ENCODE data around the gene LRP8.

The LRP8 gene

DNA sequence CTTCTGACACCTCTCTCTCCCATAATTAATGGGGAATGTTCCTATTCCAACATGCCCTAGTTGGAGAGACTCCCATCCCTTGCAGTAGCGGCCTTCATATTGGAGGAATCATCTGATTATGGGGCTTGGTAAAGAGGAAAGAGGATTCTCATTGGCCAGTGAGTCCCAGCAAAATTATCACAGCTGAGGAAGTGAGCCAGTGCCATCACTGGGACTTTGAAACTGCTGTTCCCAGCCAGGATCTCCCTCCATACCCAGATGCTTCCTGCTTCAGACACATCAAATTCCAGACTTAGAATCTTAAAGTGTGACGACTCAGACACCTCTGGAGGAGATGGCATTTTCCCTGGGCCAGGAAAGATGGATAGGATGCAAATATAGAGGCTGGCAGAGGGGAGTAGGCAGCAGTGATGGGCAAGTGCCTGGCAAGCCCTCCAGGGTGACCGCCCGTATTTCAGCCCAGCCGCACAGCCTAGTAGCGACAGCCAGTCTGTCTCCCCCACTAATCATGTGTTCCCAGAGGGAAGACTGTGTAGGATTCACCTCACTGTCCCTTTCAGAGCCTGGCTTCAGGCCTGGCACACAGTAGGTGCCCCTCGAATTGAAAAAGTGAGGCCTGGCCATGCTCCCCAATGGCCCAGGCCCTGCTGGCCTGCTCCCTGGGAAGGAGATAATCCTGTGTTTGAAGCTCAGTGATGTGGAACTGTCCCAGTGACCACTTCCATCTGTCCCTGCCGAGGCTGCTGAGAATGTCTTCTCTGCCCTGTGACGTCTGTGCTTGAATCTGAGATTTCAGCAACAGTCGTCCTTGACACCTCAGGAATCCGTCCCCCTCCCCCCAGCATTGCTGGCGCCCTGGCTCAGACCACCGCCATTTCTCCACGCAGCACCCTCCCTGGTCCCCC, 48.3 kb downstream of the LRP8 start:
- DNase-seq: no peak

DNA sequence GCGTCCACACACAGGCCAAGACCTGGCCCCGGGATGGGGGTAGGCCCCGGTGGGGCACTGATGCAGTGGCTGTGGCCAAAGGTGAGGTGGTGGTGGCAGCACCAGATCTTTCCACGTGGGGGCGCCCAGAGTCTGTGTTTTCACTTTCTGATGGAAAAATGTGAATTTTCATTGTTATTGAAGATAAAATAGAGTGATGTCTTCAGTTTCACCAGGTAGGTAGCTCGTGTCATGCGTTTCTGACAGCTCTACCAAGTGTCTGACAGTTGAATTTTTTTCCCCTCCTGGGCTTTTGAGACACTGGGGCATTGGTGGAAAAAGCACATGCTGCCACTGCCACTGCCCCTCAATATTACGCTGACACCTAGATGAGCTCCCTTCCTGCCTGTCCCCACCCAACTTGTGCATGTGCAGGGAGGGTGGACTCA, 49.6 kb downstream of the LRP8 start:
- DNase-seq: no peak

DNA sequence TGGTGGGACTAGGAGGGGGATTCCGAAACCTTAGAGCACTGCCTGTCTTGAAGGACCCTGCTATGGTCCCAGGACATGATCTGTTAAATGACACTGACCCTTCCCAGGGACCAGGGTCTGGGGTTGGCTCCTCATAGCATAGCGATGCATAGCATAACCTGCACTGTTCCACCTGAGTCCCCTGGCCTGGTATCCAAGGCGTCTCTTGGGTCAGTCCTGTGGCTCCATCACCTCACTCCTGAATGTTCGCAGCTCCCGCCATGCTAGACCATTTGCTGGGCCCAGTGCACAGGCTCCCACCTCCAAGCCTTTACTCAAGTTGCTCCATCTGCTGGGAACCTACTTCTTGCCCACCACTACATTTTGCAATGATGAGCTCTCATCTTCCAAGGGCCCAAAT, 50.5 kb downstream of the LRP8 start:
- DNase-seq: no peak

DNA sequence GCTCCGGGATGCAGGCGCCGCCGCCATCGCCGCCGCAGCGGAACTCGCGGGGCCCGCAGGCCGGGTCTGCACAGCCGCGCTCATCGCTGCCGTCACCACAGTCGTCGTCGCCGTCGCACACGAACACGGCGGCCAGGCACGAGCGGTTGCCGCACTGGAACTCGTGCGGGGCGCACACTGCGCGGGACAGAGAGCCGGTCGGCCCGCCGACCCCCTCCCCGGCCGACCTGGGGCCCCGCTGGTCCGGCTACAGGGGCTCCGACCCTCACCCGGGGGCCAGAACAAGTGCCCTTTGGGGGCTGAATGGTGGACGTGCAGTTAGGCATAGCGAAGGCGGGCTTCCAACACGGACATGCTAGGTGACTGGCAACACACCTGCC, 51.0 kb downstream of the LRP8 start:
- DNase-seq: no peak

DNA sequence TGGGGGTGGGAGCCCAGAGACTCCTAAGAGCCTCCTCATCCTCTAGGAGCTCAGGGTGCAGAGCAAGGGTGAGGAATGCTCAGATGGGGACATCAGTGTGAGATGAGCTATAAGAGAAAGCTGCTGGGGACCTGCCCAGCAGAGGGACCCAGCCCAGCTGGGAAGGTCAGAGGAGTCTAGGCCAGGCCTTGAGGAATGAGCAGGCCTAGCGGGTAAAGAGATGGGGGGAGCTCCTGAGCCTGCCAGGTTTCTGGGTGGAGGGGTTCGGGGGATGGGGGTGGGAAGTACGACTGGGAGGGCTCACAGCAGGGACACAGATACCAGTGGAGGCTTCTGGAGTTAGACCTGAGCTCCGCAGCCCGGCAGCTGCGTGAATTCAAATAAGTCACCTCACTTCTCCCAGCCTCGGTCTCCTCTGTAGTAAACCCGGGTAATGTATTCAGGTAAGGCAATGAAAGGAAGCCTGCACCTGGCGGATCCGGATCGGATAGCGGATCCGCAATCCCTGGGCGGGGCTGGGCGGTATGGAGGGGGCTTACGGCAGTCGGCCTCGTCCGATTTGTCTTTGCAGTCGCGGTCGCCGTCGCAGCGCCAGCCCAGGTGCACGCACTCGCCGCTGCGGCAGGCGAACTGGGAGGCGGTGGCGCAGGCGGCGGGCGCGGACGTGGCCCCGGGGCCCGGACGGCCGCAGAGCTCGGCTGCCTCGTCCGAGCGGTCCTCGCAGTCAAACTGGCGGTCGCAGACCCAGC, 51.5 kb downstream of the LRP8 start:
- DNase-seq: no peak

DNA sequence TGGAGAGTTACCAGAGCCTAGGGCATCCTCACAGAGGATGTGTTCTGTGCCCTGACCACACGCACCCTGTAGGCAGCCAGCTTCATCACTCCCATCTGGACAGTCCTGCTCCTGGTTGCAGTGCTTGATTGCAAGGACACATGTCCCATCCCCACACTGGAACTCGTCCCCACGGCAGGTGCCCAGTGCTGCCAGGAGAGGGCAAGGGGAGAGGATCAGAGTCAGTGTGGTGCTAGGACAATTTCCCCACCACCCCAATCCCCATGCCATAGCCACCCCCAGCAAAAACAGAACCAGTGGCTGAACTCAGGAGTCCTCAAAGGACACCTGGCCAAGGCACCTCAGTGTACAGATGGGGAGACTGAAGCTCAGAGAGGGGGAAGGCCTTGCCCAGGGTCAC, 52.3 kb downstream of the LRP8 start:
- DNase-seq: no peak

DNA sequence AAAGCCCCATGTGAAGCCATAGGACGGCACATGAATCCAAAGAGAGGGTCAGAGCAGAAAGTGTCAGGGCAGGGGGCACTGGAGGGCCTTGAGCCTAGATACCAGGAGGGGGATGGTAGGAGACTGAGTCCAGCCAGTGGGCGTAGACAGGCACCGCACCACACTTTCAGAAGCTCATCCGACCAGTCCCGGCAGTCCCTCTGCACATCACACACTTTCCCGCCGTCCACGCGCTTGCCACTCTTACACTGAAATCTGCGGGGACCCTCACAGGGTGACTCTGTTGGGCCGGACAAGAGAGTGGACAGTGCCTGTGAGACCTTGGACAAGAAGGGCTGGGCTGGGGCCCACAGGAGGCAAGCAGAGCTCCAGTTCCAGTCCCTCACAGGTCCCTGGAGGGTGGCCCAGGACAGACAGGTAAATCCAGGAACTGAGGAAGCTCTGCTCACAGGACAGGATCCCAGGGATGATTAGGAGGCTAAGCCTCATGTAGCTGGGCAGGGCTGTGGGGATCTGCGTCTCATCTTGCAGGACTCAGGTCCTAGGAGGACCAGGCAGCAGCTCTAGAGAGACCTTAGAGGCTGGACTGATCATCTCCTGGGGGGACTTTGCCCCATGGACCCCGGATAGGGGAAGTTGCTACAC, 53.2 kb downstream of the LRP8 start:
- no peak for DNase-seq

DNA sequence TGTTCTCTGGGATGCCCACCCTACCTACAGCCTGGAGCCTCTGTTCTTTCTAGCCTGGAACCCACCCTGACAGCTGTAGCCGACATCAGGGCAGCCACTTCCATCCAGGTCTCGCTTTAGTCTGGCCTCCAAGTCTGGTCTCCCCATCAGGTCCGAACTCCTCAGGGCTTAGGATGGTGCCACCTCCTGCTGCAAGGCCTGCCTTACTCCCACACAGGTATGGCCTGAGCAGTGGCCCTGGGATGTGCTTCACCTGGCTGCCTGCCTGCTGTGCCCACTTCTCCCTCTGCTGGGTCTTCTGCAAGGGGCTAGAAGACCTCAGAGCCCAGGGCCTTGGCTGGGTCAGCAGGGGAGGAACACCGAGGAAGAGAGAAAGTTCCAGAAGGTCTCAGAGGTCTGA, 53.8 kb downstream of the LRP8 start:
- DNase-seq: no peak

DNA sequence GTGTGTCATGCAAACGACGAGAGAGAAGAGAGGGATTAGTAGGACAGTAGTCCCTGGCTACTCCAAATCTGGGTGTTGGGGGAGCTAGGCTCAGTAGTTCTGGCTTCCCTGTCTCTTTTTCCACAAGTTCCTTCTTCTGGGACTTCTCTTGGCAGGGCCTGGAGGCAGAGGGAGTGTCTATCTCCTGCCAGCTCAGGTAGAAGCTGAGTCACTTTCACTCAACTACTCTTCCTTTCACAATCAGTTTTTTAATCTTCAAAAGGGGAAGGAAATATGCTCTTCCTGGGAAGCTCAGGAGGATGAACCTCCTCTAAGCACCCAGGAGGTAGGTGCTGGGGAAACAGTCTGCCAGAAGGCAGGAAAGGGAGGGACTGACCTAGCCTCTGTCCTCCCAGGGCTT, 54.3 kb downstream of the LRP8 start:
- DNase-seq: no peak

DNA sequence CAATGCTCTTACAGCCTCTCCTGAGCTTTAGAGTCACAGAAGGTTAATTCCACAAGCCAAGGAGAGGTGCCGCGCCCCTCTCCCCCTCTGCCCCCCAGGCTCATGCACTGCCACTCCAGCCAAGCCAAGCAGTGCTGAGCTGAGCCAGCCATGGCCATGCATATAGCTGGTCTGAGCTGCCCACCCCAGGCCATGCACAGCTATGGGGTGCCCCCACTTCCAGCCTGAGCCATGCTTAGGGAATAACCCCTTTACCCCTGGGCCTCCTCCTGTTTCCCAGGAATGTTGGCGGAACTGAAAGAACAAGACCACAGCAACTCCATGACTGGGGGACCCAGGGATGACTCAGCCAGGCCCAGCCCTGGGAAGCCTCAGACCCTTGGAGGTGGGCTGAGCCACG, 55.5 kb downstream of the LRP8 start:
- DNase-seq: no peak

DNA sequence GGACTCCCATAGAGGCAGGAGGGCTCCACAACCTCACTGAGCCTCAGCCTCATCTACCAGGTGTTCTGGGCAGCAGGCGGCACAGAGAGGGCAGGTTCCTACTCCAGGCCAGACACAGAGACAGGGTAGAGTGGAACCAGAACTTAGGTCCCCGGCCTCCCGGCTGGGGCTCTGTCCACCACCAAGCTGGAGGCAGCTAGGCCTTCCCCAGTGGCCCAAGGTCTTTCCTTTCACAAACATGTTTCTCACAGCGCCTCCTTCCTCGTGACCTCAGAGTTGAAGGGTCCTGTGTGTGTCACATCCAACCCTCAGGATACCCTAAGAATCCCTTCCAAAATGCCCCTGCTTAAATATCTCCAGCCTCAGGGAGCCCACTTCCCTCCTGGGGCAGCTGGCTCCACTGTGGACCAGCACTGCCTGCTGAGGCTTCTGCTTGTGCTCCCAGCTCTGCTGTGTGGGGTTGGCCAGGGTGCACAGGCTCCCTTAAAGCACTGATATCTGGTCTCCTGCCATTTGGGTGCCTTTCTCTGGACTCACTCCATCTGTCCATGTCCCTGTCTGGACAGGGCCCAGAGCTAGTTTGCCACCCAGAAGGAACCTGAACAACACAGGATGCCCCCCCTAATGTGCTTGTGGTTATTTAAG, 56.3 kb downstream of the LRP8 start:
- no peak for DNase-seq

DNA sequence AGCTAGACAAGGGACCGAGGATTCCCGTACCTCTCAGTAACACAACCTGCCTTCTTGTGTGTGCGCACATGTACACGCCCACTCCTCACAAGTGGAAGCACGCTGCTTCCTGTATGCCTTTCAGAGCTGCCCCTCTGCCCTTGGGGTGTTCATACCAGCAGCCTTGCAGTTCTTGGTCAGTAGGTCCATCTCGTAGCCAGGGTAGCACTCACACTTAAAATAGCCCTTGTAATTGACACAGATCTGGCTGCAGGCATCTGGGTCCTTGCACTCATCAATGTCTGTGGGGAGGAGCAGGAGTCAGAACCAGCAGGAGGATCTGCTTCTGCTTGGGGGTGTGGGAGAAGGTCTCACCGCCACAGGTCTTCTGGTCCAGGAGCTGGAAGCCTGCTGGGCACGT, 57.0 kb downstream of the LRP8 start:
- DNase-seq: no peak

DNA sequence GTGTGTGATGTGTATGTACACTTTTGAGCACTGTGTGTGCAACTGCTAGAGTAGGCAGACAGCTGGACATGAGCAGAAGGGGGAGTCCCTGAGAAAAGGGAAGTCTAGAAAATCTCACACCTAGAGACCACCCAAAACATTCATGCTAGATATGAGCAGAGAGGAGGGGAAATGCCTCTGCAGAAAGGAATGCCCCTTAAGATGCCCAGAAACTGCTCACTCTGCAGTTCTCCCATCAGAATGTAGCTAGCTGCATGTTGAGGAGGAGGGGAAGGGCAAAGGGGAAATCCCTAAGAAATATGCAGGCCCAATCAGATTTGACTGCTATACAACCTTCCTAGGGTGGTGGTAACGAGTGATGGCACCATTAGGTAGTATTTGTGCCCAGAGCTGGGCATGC, 57.8 kb downstream of the LRP8 start:
- no peak for DNase-seq

DNA sequence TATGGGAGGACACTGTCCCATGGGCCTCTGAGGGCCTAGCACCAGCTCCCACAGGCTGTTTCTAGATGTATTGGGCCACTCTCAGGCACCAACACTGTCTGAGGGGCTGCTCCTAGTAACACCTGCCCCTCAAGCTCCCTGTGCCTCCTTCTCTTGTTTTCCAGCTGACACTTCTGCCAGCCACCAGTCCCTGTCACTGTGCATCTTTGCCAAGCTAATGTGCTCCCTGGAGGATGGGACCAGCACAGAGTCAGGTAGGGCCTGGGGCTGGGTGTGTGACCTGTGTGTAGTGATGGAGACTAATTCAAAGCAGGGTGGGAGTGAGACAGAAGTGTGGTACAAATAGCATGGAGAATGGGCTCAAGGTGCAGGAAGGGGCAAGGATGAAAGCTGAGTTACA, 60.1 kb downstream of the LRP8 start:
- DNase-seq: no peak

DNA sequence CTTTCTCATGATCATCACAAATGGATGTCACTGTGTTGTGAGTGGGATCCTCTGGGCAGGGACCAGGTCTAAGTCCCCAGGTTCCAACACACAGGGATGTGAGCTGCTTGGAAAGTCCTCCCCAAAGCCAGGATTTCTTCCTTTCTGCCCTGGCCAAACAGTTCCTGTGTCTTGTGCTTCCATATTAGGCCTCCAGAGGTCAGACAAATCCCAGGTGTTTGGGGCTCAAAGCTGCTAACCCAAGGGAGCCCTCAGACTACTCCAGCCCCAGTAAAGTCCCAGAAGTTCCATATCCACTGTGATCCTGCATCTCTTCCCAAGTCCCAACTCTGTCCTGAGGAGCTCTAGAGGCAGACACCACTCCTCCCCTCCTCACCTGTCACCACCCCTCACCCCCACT, 61.8 kb downstream of the LRP8 start:
- DNase-seq: no peak

DNA sequence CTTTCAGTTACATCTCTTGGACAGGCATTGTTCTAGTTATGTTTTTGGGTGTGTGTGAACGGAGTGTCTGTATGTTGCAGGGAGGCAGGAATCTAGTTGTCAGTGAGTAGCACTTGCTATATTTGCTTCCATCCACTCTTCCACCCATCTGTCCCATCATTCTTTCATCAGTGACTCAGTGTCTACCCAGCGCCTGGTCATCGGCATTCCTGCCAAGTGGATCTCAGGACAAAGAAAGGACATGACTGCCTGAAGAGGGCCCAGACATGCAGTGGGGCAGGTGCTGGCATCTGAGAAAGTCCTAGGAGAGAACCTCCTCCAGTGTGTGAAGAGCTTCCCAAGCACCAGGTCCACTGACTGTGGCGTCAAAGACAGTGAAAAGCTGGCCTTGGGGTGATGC, 62.3 kb downstream of the LRP8 start:
- DNase-seq: no peak

DNA sequence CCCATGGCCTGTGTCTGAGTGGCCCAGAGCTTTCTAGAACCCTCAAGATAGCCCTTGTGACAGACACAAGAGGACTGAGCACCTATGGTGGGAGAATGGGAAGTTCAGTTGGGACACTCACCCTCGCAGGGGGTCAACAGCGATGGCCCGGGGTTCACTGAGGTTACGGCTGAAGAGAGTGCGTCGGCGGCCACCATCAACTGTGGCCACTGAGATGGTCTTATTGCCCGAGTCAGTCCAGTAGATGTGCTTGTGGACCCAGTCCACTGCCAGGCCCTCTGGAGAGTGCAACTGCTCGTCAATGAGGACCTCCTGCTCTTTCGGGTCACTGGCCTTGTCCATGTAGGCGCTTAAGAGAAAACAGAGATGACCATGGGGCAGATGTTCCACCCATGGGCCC, 63.8 kb downstream of the LRP8 start:
- no peak for DNase-seq

DNA sequence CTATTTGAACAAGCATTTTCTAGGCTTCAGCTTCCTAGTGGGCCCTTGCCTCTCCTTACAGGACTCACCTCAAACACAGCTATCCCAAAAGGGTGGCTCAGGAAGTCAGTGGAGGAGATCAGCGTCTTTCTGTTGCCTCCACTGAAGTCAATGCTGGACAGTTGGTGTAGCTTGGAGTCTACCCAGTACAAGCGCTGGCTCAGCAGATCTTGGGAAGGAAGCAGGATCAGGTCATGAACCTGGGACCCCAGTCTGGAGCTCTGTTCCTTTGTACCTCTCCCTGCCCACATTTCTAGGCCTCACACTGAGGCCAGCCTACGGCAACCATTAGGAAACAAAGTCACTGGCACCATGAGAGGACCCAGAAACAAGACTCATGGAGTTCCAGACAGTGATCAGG, 65.9 kb downstream of the LRP8 start:
- no peak for DNase-seq

DNA sequence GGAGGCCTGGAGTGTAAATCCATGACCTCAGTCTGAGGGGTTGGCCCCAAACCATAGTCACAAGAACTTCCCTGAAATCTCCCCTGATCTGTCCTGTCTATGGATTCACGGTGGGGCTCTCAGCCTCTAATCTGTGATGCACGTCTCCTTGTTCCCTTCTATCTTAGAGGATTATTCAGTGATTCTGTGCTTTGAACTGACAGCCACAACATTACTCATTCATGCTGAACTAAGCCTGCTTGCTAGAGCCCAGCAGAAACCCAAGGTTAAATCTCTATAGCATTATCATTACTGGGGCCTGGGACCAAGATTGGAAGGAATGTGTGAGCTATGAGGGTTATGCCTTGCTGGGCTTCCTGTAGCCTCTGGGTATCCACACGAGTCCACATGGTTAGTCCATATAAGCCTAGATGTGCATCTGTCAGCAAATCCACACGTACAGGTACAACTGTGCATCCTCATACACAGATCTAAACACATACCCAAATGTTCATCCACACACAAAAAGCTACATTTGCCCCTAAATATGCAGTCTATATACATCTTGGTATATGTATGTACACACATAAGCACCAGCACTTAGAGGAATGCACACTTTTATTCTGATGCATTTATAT, 67.1 kb downstream of the LRP8 start:
- no peak for DNase-seq

DNA sequence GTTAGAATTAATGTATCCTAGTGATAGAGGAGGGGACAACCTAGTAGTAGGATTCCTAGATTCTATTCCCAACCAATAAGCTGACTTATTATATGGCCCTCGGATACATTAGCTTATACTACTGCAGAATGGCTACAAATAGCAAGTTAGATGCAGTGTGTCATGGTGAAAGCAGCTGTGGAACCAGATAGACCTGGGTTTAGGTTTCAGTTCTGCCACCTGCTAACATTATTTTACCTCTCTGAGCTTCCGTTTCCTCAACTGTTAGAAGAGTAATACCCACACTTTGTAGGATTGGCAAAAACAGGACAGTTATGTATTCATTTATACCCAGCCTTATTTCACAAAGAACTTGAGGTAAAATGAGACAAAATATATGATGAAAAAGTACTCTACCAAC, 67.9 kb downstream of the LRP8 start:
- DNase-seq: no peak

DNA sequence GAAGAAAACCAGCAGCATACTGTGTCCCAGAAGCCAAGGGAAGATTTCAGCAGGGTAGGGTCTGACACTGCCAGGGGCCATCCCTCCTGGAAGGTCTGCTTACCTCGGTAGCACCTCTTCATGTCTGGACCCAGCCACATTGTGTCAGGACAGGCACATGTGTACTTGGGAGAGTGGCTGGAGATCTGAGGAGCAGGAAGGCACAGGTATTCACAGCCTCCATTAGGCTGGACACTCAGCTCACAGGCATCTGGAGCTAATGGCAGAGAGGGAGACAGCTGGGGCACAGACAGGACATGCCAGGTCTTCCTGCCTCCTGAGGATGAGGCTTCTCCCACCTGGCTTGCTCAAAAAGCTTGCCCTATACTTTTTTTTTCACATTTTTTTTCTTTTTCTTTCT, 69.7 kb downstream of the LRP8 start:
- peak; percentile 90 for DNase-seq

DNA sequence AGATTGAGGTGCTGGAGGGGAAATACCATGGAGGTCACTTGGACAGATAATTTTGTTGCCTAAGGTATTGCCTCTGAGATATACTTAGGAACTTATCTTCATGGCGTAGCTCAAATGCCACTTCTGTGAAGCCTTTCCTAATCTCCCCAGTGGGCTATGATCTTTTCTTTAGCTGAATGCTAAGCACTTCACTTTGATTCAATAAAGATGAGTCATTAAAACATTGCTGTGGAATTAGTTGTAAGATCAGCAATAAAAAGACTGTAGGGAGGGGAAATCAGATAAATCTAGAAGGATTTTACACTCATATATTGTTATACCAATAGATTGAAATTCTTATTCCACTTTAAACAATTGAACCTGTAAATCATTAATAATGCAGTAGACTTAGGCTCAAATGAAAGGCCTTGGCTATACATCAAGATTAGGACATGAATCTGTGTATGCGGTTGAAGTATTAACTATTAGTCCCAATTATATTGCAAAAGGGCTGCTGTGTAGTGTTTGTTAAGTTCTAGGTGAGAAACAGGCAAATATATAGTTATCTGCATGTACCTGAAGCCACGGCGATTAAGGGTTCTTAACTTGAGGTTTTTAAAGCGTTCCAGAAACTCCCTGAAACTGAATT, 70.3 kb downstream of the LRP8 start:
- no peak for DNase-seq

Data from islet precursor cell (in vitro differentiated cells).